Measurements from ENCODE around the gene NOX3.

- no peak for TF ChIP-seq CTCF (conservative IDR thresholded peaks at IDR 0.05; ENCODE audit: low read length)
- TF ChIP-seq EZH2phosphoT487 (IDR thresholded peaks at IDR 0.05; ENCODE audit: borderline replicate concordance) = no peak
Observed at GRCh38 chr6:155450240-155450581, 5.4 kb downstream of the NOX3 start.
